Measurements from ENCODE around the gene PRPSAP2.

DNA sequence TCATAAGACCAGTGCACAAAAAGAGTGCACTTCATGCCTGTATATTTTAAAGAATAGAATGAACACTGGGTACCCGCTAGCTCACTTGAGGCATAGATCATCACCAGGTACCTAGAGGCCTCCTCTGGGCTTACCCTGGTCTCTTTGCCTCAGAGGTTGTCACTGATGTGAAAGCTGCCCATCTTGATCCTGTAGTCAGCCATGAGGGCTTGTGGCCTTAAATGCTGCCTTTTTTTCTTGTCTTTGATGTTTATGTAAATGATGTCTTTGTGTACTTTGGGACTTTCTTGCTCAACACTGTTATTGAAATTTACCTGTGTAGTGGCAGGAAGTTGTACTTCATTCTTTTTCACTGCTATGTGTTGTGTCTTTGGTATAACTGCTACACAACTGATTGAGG lies 67.3 kb downstream of the PRPSAP2 start:
- TF ChIP-seq GATA2 (IDR thresholded peaks at IDR 0.05; ENCODE audit: insufficient read depth, insufficient read length, low read depth, low read length): no peak
- TF ChIP-seq POLR2A (IDR thresholded peaks at IDR 0.05; ENCODE audit: low read depth, low read length): no peak
- TF ChIP-seq, protein P1, sequence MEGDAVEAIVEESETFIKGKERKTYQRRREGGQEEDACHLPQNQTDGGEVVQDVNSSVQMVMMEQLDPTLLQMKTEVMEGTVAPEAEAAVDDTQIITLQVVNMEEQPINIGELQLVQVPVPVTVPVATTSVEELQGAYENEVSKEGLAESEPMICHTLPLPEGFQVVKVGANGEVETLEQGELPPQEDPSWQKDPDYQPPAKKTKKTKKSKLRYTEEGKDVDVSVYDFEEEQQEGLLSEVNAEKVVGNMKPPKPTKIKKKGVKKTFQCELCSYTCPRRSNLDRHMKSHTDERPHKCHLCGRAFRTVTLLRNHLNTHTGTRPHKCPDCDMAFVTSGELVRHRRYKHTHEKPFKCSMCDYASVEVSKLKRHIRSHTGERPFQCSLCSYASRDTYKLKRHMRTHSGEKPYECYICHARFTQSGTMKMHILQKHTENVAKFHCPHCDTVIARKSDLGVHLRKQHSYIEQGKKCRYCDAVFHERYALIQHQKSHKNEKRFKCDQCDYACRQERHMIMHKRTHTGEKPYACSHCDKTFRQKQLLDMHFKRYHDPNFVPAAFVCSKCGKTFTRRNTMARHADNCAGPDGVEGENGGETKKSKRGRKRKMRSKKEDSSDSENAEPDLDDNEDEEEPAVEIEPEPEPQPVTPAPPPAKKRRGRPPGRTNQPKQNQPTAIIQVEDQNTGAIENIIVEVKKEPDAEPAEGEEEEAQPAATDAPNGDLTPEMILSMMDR (IDR thresholded peaks at IDR 0.05; ENCODE audit: extremely low read depth in 1 of 2, insufficient read depth in 1 of 2, low read depth in 1 of 2, low read length in 2 of 2): no peak
- TF ChIP-seq MAX (IDR thresholded peaks at IDR 0.05; ENCODE audit: insufficient read depth, insufficient read length): no peak
- TF ChIP-seq EZH2 (IDR thresholded peaks at IDR 0.05; ENCODE audit: borderline replicate concordance, low read depth, low read length, severe bottlenecking): no peak
- no peak for TF ChIP-seq POLR2AphosphoS5 (IDR thresholded peaks at IDR 0.05; ENCODE audit: insufficient read depth, low read depth, low read length)
- no peak for TF ChIP-seq MYC (IDR thresholded peaks at IDR 0.05; ENCODE audit: low read depth, low read length)
